HL-60/S4 treated with retinoic acid at 250 ng/mL for 4 days and 3 days (cell line): ENCODE data around the gene PRR36.

Experiments used
- in situ Hi-C: fragments of 300-500 bp; cut with MboI; formaldehyde crosslinking; loops from 2 replicates; pipeline ENCODE4 v1.7.0; 2022; ENCODE audit warnings: low sequenced_read_pairs

The PRR36 gene

DNA sequence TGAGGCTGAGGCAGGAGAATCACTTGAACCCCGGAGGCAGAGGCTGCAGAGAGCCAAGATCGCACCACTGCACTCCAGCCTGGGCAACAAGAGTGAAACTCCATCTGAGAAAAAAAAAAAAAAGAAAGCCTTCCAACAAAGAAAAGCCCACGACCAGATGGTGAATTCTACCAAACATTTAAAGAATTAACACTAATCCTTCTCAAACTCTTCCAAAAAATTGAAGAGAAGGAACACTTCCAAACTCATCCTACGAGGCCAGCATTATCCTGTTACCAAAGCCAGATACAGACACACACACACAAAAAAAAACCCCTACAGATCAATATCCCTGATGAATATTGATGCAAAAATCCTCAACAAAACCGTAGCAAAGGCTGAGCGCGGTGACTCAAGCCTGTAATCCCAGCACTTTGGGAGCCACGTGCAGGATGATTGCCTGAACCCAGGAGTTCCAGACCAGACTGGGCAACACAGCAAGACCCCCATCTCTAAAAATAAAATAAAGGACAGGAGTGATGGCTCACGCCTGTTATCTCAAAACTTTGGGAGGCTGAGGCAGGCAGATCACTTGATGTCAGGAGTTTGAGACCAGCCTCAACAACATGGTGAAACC lies 50.4 kb downstream of the PRR36 start:
- in situ Hi-C loops = no loop called here

DNA sequence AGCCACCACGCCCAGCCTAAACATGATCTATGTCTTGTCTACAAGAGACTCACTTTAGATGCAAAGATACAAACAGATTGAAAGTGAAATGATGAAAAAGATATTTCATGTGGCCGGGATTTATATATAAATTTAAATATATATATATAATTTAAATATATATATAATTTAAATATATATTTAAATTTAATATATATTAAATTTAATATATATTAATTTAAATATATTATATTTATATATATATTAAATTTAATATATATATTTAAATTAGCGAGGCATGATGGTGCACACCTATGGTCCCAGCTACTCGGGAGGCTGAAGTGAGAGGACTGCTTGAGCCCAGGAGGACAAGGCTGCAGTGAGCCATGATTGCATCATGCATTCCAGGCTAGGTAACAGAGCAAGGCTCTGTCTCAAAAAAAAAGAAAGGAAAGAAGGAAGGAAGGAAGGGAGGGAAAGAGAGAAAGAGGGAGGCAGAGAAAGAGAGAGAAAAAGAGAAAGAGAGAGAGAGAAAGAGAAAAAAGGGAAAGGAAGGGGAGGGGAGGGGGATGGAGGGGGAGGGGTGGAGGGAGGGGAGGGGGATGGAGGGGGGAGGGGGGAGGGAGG lies 51.2 kb downstream of the PRR36 start:
- in situ Hi-C loops = no loop called here

DNA sequence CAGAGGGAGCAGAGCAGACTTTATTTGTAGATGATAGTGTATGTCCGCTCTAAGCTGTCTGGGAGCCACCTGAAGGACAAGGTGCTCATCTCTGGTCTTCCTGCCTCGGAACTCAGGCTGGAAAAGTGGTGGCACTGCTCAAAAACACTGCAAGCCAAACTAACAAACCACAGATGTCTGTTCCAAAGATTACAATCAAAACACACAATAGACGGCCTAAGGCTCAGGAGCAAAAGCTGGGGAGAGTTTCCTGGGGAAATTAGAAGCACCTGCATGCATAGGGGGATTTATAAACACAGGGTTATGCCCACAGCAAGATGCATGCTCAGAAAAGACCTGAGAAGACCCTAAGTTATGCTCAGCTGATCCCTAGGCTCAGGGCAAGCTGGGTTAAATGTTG lies 53.6 kb downstream of the PRR36 start:
- in situ Hi-C loops = no loop called here

DNA sequence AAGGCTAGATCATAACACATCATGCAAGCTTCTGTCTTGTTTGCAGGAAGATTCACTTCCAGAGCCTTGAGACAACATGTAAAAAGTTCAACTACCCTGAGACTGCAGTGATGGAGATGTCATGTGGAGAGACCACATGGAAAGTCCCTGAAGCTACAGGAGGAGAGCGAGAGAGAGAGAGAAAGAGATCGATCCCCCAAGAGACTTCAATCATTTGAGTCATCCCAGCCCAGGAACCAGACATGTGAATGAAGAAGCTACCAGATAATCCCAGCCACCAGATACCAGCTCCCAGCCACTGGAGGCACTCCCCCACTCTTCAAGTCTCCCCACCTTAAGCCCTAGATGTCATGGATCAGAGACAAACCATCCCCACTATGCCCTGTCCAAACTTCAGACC lies 54.9 kb downstream of the PRR36 start:
- in situ Hi-C loops = no loop called here

DNA sequence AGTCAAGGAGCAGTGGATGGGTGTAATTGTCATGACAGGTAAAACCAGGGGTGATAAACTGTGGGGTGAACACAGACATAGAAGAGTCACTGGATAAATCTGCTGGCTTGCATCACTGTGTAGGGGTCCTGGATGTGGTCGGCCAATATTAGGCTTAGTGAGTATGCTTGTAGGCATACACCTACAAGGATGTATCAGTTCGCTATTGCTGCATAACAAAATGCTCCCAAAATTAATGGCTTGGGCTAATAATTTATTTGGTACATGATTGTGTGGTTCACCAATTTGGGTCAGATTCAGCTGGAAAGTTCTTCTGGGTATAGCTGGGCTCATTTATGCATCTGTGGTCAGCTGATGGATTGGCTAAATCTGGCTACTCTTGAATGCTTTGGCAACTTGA lies 55.4 kb downstream of the PRR36 start:
- in situ Hi-C loops = no loop called here
